HUES48 (cell line): ENCODE measurements around the gene HIF3A.

ENCODE experiments used
- H3K27ac ChIP-seq: one replicate; pipeline ENCODE4 v1.7.0; 2013; ENCODE audit warnings: low read depth, low read length, inconsistent platforms
- H3K27me3 ChIP-seq: 2 replicates; pipeline ENCODE4 v1.6.1; 2013; ENCODE audit warnings: mild to moderate bottlenecking, low read length; ENCODE audit not compliant: control insufficient read depth, insufficient read depth
- H3K36me3 ChIP-seq: 2 replicates; pipeline ENCODE4 v1.6.1; 2013; ENCODE audit warnings: low read length; ENCODE audit not compliant: control insufficient read depth, insufficient read depth
- H3K4me1 ChIP-seq: 2 replicates; pipeline ENCODE4 v1.6.1; 2013; ENCODE audit warnings: mild to moderate bottlenecking, low read length; ENCODE audit not compliant: control insufficient read depth, insufficient read depth
- H3K4me3 ChIP-seq: 2 replicates; pipeline ENCODE4 v1.5.1; 2013; ENCODE audit warnings: mild to moderate bottlenecking, low read depth, low read length
- H3K9ac ChIP-seq: 2 replicates; pipeline ENCODE4 v1.6.1; 2013; ENCODE audit warnings: mild to moderate bottlenecking, low read depth, low read length, moderate library complexity
- H3K9me3 ChIP-seq: 2 replicates; pipeline ENCODE4 v1.6.1; 2013; ENCODE audit warnings: low read length; ENCODE audit not compliant: control insufficient read depth, insufficient read depth

Gene HIF3A

GRCh38 chr19:46294494-46294893, 2.3 kb upstream of the HIF3A start:
- no peak overlapping the region for H3K27ac ChIP-seq
- H3K4me3 ChIP-seq: no peak overlapping the region
- no peaks in the 10 kb centered on the region for H3K9me3 ChIP-seq
- peaks cover 11% of the 10 kb centered on the region for H3K4me1 ChIP-seq
- H3K9ac ChIP-seq: no peak overlapping the region
- H3K36me3 ChIP-seq: no peaks in the 10 kb centered on the region
- H3K27me3 ChIP-seq: 0 out of 2 replicates have a peak, but pooled peaks cover 8% of the 10 kb centered on the region

- no peaks in the 10 kb centered on the region for H3K9me3 ChIP-seq
- 0 out of 2 replicates have a peak, but pooled peaks cover 8% of the 10 kb centered on the region for H3K27me3 ChIP-seq
- H3K27ac ChIP-seq: no peak overlapping the region
- H3K36me3 ChIP-seq: no peaks in the 10 kb centered on the region
- no peak overlapping the region for H3K4me3 ChIP-seq
- H3K9ac ChIP-seq: no peak overlapping the region
- peaks cover 20% of the 10 kb centered on the region for H3K4me1 ChIP-seq
These were observed 1.2 kb upstream of the HIF3A start for GRCh38 chr19:46295401-46296201.

- Histone ChIP-seq H3K4me1 (peaks cover 26% of the 10 kb centered on the region), H3K9ac (no peak overlapping the region), H3K27me3 (0 out of 2 replicates have a peak, but pooled peaks cover 8% of the 10 kb centered on the region), H3K27ac (no peak overlapping the region), H3K4me3 (no peak overlapping the region), H3K36me3 (no peaks in the 10 kb centered on the region), H3K9me3 (no peaks in the 10 kb centered on the region)
These were observed 701 bp upstream of the HIF3A start for GRCh38 chr19:46296202-46296480.

GRCh38 chr19:46297700-46298478, 1.0 kb downstream of the HIF3A start:
- no peak overlapping the region for H3K27ac ChIP-seq
- H3K9ac ChIP-seq: no peak overlapping the region
- peak overlapping the region; percentile 76 for H3K4me3 ChIP-seq
- H3K9me3 ChIP-seq: no peaks in the 10 kb centered on the region
- H3K27me3 ChIP-seq: 0 out of 2 replicates have a peak, but pooled peaks cover 8% of the 10 kb centered on the region
- H3K4me1 ChIP-seq: peaks cover 28% of the 10 kb centered on the region
- H3K36me3 ChIP-seq: no peaks in the 10 kb centered on the region

- no peak overlapping the region for H3K4me3 ChIP-seq
- H3K9ac ChIP-seq: no peak overlapping the region
These were observed 1.7 kb downstream of the HIF3A start for GRCh38 chr19:46298479-46299003.

GRCh38 chr19:46299004-46299509, 2.2 kb downstream of the HIF3A start:
- no peaks in the 10 kb centered on the region for H3K36me3 ChIP-seq
- H3K27ac ChIP-seq: peak overlapping the region; percentile 12
- H3K9ac ChIP-seq: no peak overlapping the region
- no peaks in the 10 kb centered on the region for H3K9me3 ChIP-seq
- H3K27me3 ChIP-seq: 0 out of 2 replicates have a peak, but pooled peaks cover 8% of the 10 kb centered on the region
- H3K4me1 ChIP-seq: peaks cover 37% of the 10 kb centered on the region
- H3K4me3 ChIP-seq: no peak overlapping the region

More at GRCh38 chr19:46298479-46299003, 1.7 kb downstream of the HIF3A start:
- H3K36me3 ChIP-seq: no peaks in the 10 kb centered on the region
- H3K27ac ChIP-seq: peak overlapping the region; percentile 47
- H3K27me3 ChIP-seq: 0 out of 2 replicates have a peak, but pooled peaks cover 8% of the 10 kb centered on the region
- H3K4me1 ChIP-seq: peaks cover 34% of the 10 kb centered on the region
- no peaks in the 10 kb centered on the region for H3K9me3 ChIP-seq

GRCh38 chr19:46299695-46300094, 2.9 kb downstream of the HIF3A start:
- H3K9ac ChIP-seq: no peak overlapping the region
- H3K4me1 ChIP-seq: peaks cover 37% of the 10 kb centered on the region
- no peak overlapping the region for H3K27ac ChIP-seq
- no peak overlapping the region for H3K4me3 ChIP-seq
- H3K36me3 ChIP-seq: peaks cover 5% of the 10 kb centered on the region
- H3K27me3 ChIP-seq: 0 out of 2 replicates have a peak, but pooled peaks cover 2% of the 10 kb centered on the region
- no peaks in the 10 kb centered on the region for H3K9me3 ChIP-seq

- peaks cover 10% of the 10 kb centered on the region for H3K9me3 ChIP-seq
- peaks cover 32% of the 10 kb centered on the region for H3K4me1 ChIP-seq
- H3K4me3 ChIP-seq: peak overlapping the region; percentile 53
- peak overlapping the region; percentile 57 for H3K27ac ChIP-seq
- H3K27me3 ChIP-seq: no peaks in the 10 kb centered on the region
- H3K36me3 ChIP-seq: peaks cover 35% of the 10 kb centered on the region
- peak overlapping the region; percentile 75 for H3K9ac ChIP-seq
These were observed 6.5 kb downstream of the HIF3A start for GRCh38 chr19:46303322-46303690.

GRCh38 chr19:46303691-46304397, 7.0 kb downstream of the HIF3A start:
- Histone ChIP-seq H3K4me1 (peaks cover 27% of the 10 kb centered on the region), H3K9ac (peak overlapping the region; percentile 75), H3K36me3 (peaks cover 36% of the 10 kb centered on the region), H3K9me3 (peaks cover 10% of the 10 kb centered on the region), H3K27me3 (no peaks in the 10 kb centered on the region), H3K4me3 (peak overlapping the region; percentile 53), H3K27ac (peak overlapping the region; percentile 57)

- Histone ChIP-seq H3K36me3 (peaks cover 45% of the 10 kb centered on the region), H3K4me3 (no peak overlapping the region)
These were observed 9.7 kb downstream of the HIF3A start for GRCh38 chr19:46306501-46306900.

More at GRCh38 chr19:46306501-46306900, 9.7 kb downstream of the HIF3A start:
- H3K27ac ChIP-seq: no peak overlapping the region
- no peaks in the 10 kb centered on the region for H3K27me3 ChIP-seq
- no peak overlapping the region for H3K9ac ChIP-seq
- peaks cover 9% of the 10 kb centered on the region; the same call in 1 of the 2 replicates for H3K4me1 ChIP-seq
- H3K9me3 ChIP-seq: peaks cover 10% of the 10 kb centered on the region
